Gastroesophageal sphincter (tissue), 4 donors: ENCODE measurements around the gene MRPL53. TPM values are rescaled to one million over a fixed set of nuclear protein-coding genes. Genes with fewer than 3 reads are reported as not detected.

ENCODE experiments used
- ATAC-seq: fragments of 150-250 bp; one replicate; pipeline ENCODE4 v1.9.1; 2016; ENCODE audit warnings: mild to moderate bottlenecking, moderate library complexity
- H3K27ac ChIP-seq, 4 donors: fragments of 200-600 bp; sonication (generic) in 3 of 4; 1 replicate in 3 of 4; 2 replicates in 1 of 4; pipeline ENCODE4 v1.5.1; 2016 to 2019
- H3K27me3 ChIP-seq: fragments of 200-600 bp; sonication (generic); one replicate; pipeline ENCODE4 v1.5.1; 2019
- H3K36me3 ChIP-seq, 2 donors: fragments of 200-600 bp; sonication (generic); one replicate each; pipeline ENCODE4 v1.5.1; 2019; ENCODE audit warnings: control low read depth in 1 of 2
- H3K4me1 ChIP-seq, 3 donors: fragments of 200-600 bp; sonication (generic); 1 replicate in 2 of 3; 2 replicates in 1 of 3; pipeline ENCODE4 v1.5.1; 2016 to 2019; ENCODE audit warnings: control low read depth in 2 of 3
- H3K4me3 ChIP-seq, 2 donors: fragments of 200-600 bp; sonication (generic); one replicate each; pipeline ENCODE4 v1.5.1; 2019; ENCODE audit warnings: mild to moderate bottlenecking in 1 of 2, moderate library complexity in 1 of 2
- H3K9me3 ChIP-seq, 3 donors: fragments of 200-600 bp; sonication (generic); one replicate each; pipeline ENCODE4 v1.5.1; 2017 to 2019; ENCODE audit warnings: control low read depth in 2 of 3
- EP300 ChIP-seq: sonication (generic); formaldehyde crosslinking; IDR thresholded peaks from one replicate; pipeline ENCODE4 v1.6.1; 2017; ENCODE audit warnings: antibody characterized with exemption, mild to moderate bottlenecking
- POLR2A ChIP-seq, 2 donors: fragments of 450-650 bp; IDR thresholded peaks; one replicate each; pipeline ENCODE4 v1.6.1; 2017; ENCODE audit warnings: antibody characterized with exemption in 2 of 2, mild to moderate bottlenecking in 2 of 2, moderate library complexity in 1 of 2
- POLR2AphosphoS5 ChIP-seq: sonication (generic); formaldehyde crosslinking; IDR thresholded peaks from one replicate; pipeline ENCODE4 v1.6.1; 2017; ENCODE audit warnings: antibody characterized with exemption
- WGBS, 2 donors: methylation state at CpG; one replicate each; pipeline ENCODE4 v1.1.5; 2018; ENCODE audit warnings: low coverage in 1 of 2; 5-methylcytosine and 5-hydroxymethylcytosine counted together
- total RNA-seq, 4 donors: library from RNA; depleted of rRNA; stranded (reverse); fragments of >200 nt; gene quantifications; one replicate each; pipeline ENCODE4 v1.1.0, GENCODE V29; 2016
- TF ChIP-seq, protein P1 (sequence below), 4 experiments: fragments of 200-600 bp in 2 of 4; fragments of 450-650 bp in 2 of 4; sonication (generic) in 1 of 4; IDR thresholded peaks; one replicate each; pipeline ENCODE4 v1.5.1; 2017 to 2019; ENCODE audit warnings: antibody characterized with exemption in 4 of 4, mild to moderate bottlenecking in 2 of 4, moderate library complexity in 2 of 4

MRPL53 gene
- total RNA-seq, 4 donors from 2014 or later, result 18.0 to 76.7 (median 30.2) TPM

DNA sequence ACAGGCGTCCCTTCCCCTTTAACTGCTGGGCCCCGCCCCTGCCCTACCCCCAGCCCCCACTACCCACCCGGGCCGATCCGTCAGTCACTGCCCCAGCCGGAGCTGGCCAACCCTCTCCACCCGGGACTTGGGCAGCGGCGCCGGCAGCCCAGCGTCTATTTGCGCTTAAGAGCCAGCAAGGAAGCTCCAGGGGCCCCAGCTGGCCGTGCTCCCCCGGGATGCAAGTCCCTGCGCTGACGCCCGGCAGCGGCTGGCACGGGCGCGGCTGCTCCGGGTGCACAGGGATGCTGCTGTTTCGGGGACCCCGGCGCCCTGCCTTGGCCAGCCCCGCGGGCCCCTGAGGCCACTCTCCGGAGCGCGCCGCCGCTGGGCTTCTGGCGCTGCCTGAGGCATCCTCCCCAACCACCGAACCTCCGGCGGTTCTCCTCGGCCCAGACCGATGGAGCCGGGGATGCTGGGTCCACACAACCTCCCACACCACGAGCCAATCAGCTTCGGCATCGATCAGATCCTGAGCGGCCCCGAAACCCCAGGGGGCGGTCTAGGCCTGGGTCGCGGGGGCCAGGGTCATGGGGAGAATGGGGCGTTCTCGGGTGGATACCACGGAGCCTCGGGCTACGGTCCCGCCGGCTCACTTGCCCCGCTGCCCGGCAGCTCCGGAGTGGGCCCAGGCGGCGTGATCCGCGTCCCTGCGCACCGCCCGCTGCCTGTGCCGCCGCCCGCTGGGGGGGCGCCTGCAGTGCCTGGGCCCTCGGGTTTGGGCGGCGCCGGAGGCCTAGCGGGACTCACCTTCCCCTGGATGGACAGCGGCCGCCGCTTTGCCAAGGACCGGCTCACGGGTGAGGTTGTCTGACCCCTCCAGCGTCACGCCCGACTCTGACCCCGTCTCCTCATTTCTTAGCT is 42.1 kb upstream of the MRPL53 start, which contains the start of gene TLX2:
Gene TLX2 (plus strand): TSS at position 83 of the 903 bp plus-strand sequence. CDS start 357 bp downstream, at position 440.
- WGBS, 2 donors, result 5% methylated on average over 4 of the region's 82 CpGs; no CpG with 5 or more reads in 1 of the 2 donors

DNA sequence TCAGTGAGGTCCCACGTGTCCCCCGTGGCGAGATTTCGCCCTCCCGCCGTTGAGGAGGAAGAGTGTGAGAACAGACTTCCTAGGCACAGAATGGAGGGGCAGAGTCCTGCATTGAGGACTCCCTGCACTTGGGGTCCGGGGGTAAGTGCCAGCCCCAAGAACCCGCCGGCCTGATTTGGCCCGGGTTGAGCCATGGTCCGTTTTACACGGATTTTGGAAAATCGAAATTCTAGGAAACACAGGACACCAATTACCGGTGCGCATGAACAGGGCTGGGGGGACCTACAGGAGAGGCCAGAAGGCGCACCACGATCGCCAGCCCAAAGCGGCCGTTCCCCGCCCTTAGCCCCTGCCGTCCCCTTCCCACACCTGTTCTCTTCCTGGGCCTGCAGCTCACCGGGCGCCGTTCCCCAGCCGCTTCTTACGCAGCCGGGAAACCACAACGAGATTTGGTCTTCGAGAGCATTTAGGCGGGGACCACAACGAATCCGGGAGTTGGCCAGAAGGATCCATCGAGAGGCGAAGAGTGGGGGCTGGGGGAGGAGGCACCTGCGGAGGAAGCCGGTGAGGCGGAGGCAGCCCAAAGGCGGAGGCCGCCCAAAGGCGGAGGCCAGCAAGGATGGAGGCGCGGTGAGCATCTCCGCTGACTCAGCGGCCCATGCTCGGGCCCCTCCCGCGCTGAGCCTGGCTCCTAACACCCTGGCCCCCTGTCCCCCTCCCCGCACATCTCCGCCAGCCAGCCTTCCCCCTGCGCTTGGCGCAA is 41.3 kb upstream of the MRPL53 start:
- no peak for TF ChIP-seq POLR2A (IDR thresholded peaks at IDR 0.05)
- TF ChIP-seq POLR2AphosphoS5, result peak; percentile 75
- ATAC-seq, result no peak
- H3K4me1 ChIP-seq, result peaks cover 0 to 38% (median 29%) of the 10 kb centered on the region in 3 donors
- H3K4me3 ChIP-seq, result peak overlapping the region in 1 of 2 donors; percentile 8
- no peaks in the 10 kb centered on the region for H3K36me3 ChIP-seq
- WGBS, 2 donors, result 0 to 6% methylated on average over 2 to 30 of the region's 52 CpGs
- H3K9me3 ChIP-seq, result no peaks in the 10 kb centered on the region
- H3K27me3 ChIP-seq, result peaks cover 97% of the 10 kb centered on the region
- H3K27ac ChIP-seq, result no peak overlapping the region

More for the DNA sequence above, 42.1 kb upstream of the MRPL53 start, which contains the start of gene TLX2:
- H3K27ac ChIP-seq, result no peak within 1 kb of the TSS
- H3K27me3 ChIP-seq, result peaks cover 100% of the 10 kb centered on the region
- H3K4me3 ChIP-seq, result peak within 1 kb of the TSS in 1 of 2 donors; percentile 8
- H3K36me3 ChIP-seq, result no peaks in the 10 kb centered on the region
- no peak for ATAC-seq
- H3K9me3 ChIP-seq, result no peaks in the 10 kb centered on the region
- peaks cover 0 to 38% (median 29%) of the 10 kb centered on the region in 3 donors for H3K4me1 ChIP-seq
- TF ChIP-seq, protein P1, sequence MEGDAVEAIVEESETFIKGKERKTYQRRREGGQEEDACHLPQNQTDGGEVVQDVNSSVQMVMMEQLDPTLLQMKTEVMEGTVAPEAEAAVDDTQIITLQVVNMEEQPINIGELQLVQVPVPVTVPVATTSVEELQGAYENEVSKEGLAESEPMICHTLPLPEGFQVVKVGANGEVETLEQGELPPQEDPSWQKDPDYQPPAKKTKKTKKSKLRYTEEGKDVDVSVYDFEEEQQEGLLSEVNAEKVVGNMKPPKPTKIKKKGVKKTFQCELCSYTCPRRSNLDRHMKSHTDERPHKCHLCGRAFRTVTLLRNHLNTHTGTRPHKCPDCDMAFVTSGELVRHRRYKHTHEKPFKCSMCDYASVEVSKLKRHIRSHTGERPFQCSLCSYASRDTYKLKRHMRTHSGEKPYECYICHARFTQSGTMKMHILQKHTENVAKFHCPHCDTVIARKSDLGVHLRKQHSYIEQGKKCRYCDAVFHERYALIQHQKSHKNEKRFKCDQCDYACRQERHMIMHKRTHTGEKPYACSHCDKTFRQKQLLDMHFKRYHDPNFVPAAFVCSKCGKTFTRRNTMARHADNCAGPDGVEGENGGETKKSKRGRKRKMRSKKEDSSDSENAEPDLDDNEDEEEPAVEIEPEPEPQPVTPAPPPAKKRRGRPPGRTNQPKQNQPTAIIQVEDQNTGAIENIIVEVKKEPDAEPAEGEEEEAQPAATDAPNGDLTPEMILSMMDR (IDR thresholded peaks at IDR 0.05), result no peak
- TF ChIP-seq POLR2AphosphoS5 (no peak), EP300 (no peak), POLR2A (IDR thresholded peaks at IDR 0.05) (no peak)

DNA sequence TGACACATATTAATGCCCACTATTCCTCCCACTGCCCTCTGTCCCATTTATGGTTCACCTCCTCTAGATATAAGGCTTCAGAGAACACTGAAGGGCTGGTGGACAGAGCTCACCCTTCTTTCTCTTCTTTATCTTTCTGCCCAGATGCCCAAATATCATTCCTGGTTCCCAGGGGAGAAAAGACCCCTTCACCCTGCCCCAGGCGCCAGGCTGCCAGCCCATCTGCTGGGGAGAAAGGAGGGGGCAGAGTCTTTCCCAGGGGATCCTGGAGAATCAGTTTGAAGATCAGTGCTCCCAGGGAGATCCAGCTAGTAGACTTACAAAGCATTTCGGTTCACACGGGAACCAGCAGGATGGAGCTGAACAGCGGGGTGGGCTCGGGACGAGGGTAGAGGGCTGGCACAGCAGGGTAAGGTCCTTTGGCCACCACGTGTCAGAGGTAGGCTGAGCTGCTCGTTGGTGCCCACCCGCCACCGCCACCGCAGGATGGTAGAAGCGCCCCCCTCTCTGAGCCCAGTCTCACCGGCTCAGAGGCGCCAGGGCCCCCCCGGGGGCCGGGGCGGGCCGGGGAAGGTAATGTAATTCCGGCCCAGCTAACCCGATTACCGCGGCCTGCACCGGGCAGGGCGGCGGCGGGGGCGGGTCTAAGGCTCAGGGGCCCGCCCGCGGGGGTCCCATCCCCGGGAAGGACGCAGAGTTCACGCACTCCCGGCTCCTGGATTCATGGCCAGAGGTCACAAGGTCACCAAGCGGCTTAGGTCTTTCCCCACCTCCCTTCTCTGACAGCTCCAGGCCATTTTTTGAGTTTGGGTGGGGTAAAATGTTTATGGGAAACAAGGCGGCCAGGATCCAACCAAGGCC is 40.5 kb upstream of the MRPL53 start:
- ATAC-seq, result no peak
- Histone ChIP-seq H3K4me3 (no peak overlapping the region), H3K9me3 (no peaks in the 10 kb centered on the region), H3K4me1 (peaks cover 0 to 43% (median 29%) of the 10 kb centered on the region in 3 donors), H3K27me3 (peaks cover 89% of the 10 kb centered on the region), H3K27ac (no peak overlapping the region), H3K36me3 (no peaks in the 10 kb centered on the region)
- TF ChIP-seq, protein P1 (IDR thresholded peaks at IDR 0.05), result no peak
- TF ChIP-seq POLR2AphosphoS5 (no peak), POLR2A (IDR thresholded peaks at IDR 0.05) (no peak), EP300 (no peak)
- no CpG with 5 or more reads among the region's 36 CpGs for WGBS, 2 donors

DNA sequence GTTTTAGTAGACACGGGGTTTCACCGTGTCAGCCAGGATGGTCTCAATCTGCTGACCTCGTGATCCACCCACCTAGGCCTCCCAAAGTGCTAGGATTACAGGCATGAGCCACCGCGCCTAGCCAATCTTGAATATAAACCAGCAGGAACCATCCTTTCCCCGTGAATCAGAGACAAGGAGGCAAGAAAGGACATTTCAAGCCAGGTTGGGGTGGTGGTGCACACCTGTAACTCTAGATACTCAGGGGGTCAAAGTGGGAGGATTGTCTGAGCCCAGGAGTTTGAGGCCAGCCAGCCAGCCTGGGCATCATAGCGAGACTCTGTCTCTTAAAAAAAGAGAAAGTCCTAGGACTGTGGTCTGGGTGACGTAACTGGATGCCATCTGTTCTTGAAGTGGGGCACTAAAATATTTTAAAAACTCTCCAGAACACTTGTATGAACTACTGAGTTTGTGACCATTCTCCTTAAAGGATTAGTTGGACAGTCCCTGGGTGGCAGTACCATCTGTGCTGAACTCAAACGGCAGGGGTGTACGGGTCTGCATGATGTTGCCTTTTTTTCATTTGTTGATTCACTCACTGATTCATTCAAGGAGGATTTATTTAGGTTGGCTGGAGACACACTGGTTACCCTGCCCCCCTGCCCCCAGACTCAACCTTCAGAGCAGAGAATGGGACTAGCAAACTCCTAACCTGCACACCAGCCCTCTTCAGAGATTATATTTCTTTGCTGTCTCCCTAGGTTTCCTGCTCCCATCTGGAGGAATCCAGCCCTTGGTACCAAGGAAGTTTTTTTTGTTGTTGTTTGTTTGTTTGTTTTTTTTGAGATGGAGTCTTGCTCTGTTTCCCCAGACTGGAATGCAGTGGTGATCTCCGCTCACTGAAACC is 38.9 kb upstream of the MRPL53 start:
- ATAC-seq, result no peak
- H3K36me3 ChIP-seq, result peaks cover 0 to under 1% of the 10 kb centered on the region in 2 donors
- TF ChIP-seq, protein P1 (IDR thresholded peaks at IDR 0.05), result no peak
- no peak for TF ChIP-seq POLR2A (IDR thresholded peaks at IDR 0.05)
- no peak for TF ChIP-seq EP300
- no peak for TF ChIP-seq POLR2AphosphoS5
- H3K9me3 ChIP-seq, result no peaks in the 10 kb centered on the region
- H3K4me3 ChIP-seq, result no peak overlapping the region
- peaks cover 0 to 50% (median 30%) of the 10 kb centered on the region in 3 donors for H3K4me1 ChIP-seq
- H3K27ac ChIP-seq, result no peak overlapping the region
- H3K27me3 ChIP-seq, result peaks cover 76% of the 10 kb centered on the region
- WGBS, 2 donors, result 33 to 35% methylated on average over 3 to 6 of the region's 11 CpGs
